Astrocyte (in vitro differentiated cells and primary cell): ENCODE measurements around the gene NUBPL.

Experiments
- EZH2 ChIP-seq: IDR thresholded peaks from 2 replicates; pipeline ENCODE4 v1.6.1; 2012; ENCODE audit warnings: mild to moderate bottlenecking, low read length, inconsistent platforms; ENCODE audit not compliant: insufficient read depth
- TF ChIP-seq, protein P1 (sequence below): IDR thresholded peaks from 2 replicates; pipeline ENCODE4 v1.5.1; 2011; ENCODE audit warnings: low read depth, mild to moderate bottlenecking, inconsistent platforms, low read length, moderate library complexity; ENCODE audit not compliant: insufficient read depth

DNA sequence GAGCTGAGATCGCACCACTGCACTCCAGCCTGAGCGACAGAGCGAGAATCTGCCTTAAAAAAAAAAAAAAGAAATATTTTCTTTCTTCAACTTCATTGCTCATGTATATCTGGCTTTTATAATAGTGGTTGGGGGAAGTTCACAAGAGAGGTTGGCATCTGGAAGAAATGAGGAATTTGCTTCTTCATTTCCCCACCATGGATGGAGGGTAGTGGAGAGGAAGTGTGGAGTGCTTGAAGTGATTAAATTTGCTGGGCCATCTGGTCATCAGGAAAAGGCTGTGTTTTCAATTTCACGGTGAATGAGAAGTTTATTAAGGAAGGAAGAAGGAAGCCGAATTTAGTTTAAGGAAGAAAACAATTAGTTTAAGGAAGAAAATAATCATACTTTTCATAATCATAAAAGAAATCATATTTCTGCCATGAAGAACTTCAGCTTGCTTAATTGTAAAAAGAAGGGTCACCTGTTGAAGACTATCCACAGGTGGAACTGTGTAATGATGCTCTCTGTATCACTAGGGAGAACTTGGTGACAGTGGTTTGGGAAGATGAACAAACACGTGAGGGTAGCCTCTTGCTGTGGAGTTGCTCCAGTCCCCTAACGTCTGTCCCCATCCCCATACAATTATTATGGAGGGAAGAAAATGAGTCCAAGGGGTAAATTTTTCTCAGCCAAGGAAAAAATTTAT is 318.6 kb downstream of the NUBPL start:
- TF ChIP-seq, protein P1, sequence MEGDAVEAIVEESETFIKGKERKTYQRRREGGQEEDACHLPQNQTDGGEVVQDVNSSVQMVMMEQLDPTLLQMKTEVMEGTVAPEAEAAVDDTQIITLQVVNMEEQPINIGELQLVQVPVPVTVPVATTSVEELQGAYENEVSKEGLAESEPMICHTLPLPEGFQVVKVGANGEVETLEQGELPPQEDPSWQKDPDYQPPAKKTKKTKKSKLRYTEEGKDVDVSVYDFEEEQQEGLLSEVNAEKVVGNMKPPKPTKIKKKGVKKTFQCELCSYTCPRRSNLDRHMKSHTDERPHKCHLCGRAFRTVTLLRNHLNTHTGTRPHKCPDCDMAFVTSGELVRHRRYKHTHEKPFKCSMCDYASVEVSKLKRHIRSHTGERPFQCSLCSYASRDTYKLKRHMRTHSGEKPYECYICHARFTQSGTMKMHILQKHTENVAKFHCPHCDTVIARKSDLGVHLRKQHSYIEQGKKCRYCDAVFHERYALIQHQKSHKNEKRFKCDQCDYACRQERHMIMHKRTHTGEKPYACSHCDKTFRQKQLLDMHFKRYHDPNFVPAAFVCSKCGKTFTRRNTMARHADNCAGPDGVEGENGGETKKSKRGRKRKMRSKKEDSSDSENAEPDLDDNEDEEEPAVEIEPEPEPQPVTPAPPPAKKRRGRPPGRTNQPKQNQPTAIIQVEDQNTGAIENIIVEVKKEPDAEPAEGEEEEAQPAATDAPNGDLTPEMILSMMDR, result no peak
- TF ChIP-seq EZH2, result no peak
